GM12892 (cell line): ENCODE results near the gene JCAD.

ENCODE experiments used
- POLR2A ChIP-seq: IDR thresholded peaks from 2 replicates; pipeline ENCODE4 v1.6.1; 2011; ENCODE audit warnings: low read depth, low read length, control low read depth
- POLR2AphosphoS5 ChIP-seq: IDR thresholded peaks from 2 replicates; pipeline ENCODE4 v1.6.1; 2011; ENCODE audit warnings: low read depth, low read length, control low read depth

DNA sequence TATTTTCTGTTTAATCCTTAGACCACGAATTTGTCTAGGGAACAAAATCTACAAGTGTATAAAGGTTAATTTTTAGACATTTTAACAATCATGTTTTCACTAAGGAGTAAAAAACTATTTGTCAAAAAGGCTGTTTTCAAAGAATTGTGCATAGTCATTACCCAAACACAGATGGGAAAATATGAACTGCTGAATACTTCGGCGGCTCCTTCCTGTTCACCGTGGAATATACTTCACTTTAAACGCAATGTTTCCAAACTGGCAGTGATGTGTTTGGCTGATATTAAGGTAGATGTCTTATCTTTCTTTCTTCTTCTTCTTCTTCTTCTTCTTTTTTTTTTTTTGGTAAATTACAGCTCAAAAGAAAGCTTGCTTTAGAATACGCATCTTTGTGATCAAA, 41.4 kb downstream of the JCAD start:
- TF ChIP-seq POLR2AphosphoS5 (no peak), POLR2A (no peak)
